Measurements from ENCODE around the gene ABHD2.
"Not testable (repeated sequence)": the region's sequence is repeated elsewhere in the genome, so short reads cannot be mapped to it uniquely, and the experiment has no call there.

ABHD2 gene

GRCh38 chr15:89085289-89085926 is 2.8 kb upstream of the ABHD2 start:
- H3K9ac ChIP-seq (ENCODE audit: low read length), result no peak overlapping the region
- H3K4me2 ChIP-seq (ENCODE audit: low read length), result no peak overlapping the region
- 0 out of 2 replicates have a peak, but pooled peaks cover 5% of the 10 kb centered on the region for H3F3A ChIP-seq (ENCODE audit: insufficient read depth, low read length)
- no peaks in the 10 kb centered on the region for H3K9me2 ChIP-seq (ENCODE audit: low read depth, low read length)
- no peak overlapping the region for H3K27ac ChIP-seq (ENCODE audit: low read depth, low read length, poor library complexity, severe bottlenecking)
- H3K4me3 ChIP-seq (ENCODE audit: low read depth, low read length, poor library complexity, severe bottlenecking), result no peak overlapping the region
- no peaks in the 10 kb centered on the region for H3K79me2 ChIP-seq (ENCODE audit: insufficient read depth, low read length)
- TF ChIP-seq EZH2 (IDR thresholded peaks at IDR 0.05; ENCODE audit: borderline replicate concordance, low read length), result no peak
- no peak for TF ChIP-seq CTCF (IDR thresholded peaks at IDR 0.05; ENCODE audit: low read length)
- no peak overlapping the region for H2AFZ ChIP-seq (ENCODE audit: low read length)
- H3K9me3 ChIP-seq (ENCODE audit: low read length), result no peaks in the 10 kb centered on the region
- H3K27me3 ChIP-seq (ENCODE audit: insufficient read depth, low read length), result no peaks in the 10 kb centered on the region
- peaks cover 25% of the 10 kb centered on the region for H3K4me1 ChIP-seq (ENCODE audit: insufficient read depth, low read length, severe bottlenecking)
- no peaks in the 10 kb centered on the region for H3K36me3 ChIP-seq (ENCODE audit: insufficient read depth, low read length)
- H4K20me1 ChIP-seq (ENCODE audit: insufficient read depth, low read length), result no peaks in the 10 kb centered on the region

GRCh38 chr15:89085933-89086332 is 2.3 kb upstream of the ABHD2 start:
- H3K9ac ChIP-seq (ENCODE audit: low read length); H4K20me1 ChIP-seq (ENCODE audit: insufficient read depth, low read length); H3K27me3 ChIP-seq (ENCODE audit: insufficient read depth, low read length); H3K9me2 ChIP-seq (ENCODE audit: low read depth, low read length); H3K27ac ChIP-seq (ENCODE audit: low read depth, low read length, poor library complexity, severe bottlenecking); H2AFZ ChIP-seq (ENCODE audit: low read length); H3K4me3 ChIP-seq (ENCODE audit: low read depth, low read length, poor library complexity, severe bottlenecking); H3K4me2 ChIP-seq (ENCODE audit: low read length); H3F3A ChIP-seq (ENCODE audit: insufficient read depth, low read length); H3K9me3 ChIP-seq (ENCODE audit: low read length); H3K36me3 ChIP-seq (ENCODE audit: insufficient read depth, low read length); H3K79me2 ChIP-seq (ENCODE audit: insufficient read depth, low read length): not testable (repeated sequence)
- H3K4me1 ChIP-seq (ENCODE audit: insufficient read depth, low read length, severe bottlenecking), result peaks cover 30% of the 10 kb centered on the region

GRCh38 chr15:89086390-89086789 is 1.9 kb upstream of the ABHD2 start:
- H3K9me2 ChIP-seq (ENCODE audit: low read depth, low read length); H3K36me3 ChIP-seq (ENCODE audit: insufficient read depth, low read length); H3K4me2 ChIP-seq (ENCODE audit: low read length); H4K20me1 ChIP-seq (ENCODE audit: insufficient read depth, low read length); H3K27me3 ChIP-seq (ENCODE audit: insufficient read depth, low read length); H3K9me3 ChIP-seq (ENCODE audit: low read length); H3K79me2 ChIP-seq (ENCODE audit: insufficient read depth, low read length); H3K27ac ChIP-seq (ENCODE audit: low read depth, low read length, poor library complexity, severe bottlenecking); H2AFZ ChIP-seq (ENCODE audit: low read length); H3F3A ChIP-seq (ENCODE audit: insufficient read depth, low read length); H3K4me3 ChIP-seq (ENCODE audit: low read depth, low read length, poor library complexity, severe bottlenecking); H3K9ac ChIP-seq (ENCODE audit: low read length): not testable (repeated sequence)
- peaks cover 35% of the 10 kb centered on the region for H3K4me1 ChIP-seq (ENCODE audit: insufficient read depth, low read length, severe bottlenecking)

GRCh38 chr15:89087161-89087829 is 961 bp upstream of the ABHD2 start:
- TF ChIP-seq EZH2 (IDR thresholded peaks at IDR 0.05; ENCODE audit: borderline replicate concordance, low read length) (no peak), CTCF (IDR thresholded peaks at IDR 0.05; ENCODE audit: low read length) (no peak)
- peak overlapping the region; percentile 72 for H3K9ac ChIP-seq (ENCODE audit: low read length)
- H2AFZ ChIP-seq (ENCODE audit: low read length), result peak overlapping the region; percentile 81
- H3K27me3 ChIP-seq (ENCODE audit: insufficient read depth, low read length), result no peaks in the 10 kb centered on the region
- peak overlapping the region; percentile 34 for H3K27ac ChIP-seq (ENCODE audit: low read depth, low read length, poor library complexity, severe bottlenecking)
- peak overlapping the region; percentile 95 for H3K4me2 ChIP-seq (ENCODE audit: low read length)
- peaks cover 44% of the 10 kb centered on the region for H3K4me1 ChIP-seq (ENCODE audit: insufficient read depth, low read length, severe bottlenecking)
- 0 out of 2 replicates have a peak, but pooled peaks cover 4% of the 10 kb centered on the region for H3K79me2 ChIP-seq (ENCODE audit: insufficient read depth, low read length)
- H3K4me3 ChIP-seq (ENCODE audit: low read depth, low read length, poor library complexity, severe bottlenecking), result peak overlapping the region; percentile 97
- H3F3A ChIP-seq (ENCODE audit: insufficient read depth, low read length), result 0 out of 2 replicates have a peak, but pooled peaks cover 5% of the 10 kb centered on the region
- H3K36me3 ChIP-seq (ENCODE audit: insufficient read depth, low read length), result no peaks in the 10 kb centered on the region
- H4K20me1 ChIP-seq (ENCODE audit: insufficient read depth, low read length), result no peaks in the 10 kb centered on the region
- no peaks in the 10 kb centered on the region for H3K9me3 ChIP-seq (ENCODE audit: low read length)
- H3K9me2 ChIP-seq (ENCODE audit: low read depth, low read length), result no peaks in the 10 kb centered on the region

Data from OCI-LY1 (cell line).